B cell (primary cell): ENCODE measurements around the gene NDUFA13. TPM values are rescaled to one million over a fixed set of nuclear protein-coding genes. Genes with fewer than 3 reads are reported as not detected.

Source experiments
- ATAC-seq: fragments of 200-7000 bp; cut with Tn5 transposase; one replicate; pipeline ENCODE4 v1.10.0; 2021; ENCODE audit warnings: low read depth, mild to moderate bottlenecking, moderate number of reproducible peaks, moderate library complexity
- CTCF ChIA-PET: fragments of 350-600 bp; sonication (Branson Sonifier 250); formaldehyde crosslinking; loops from one replicate; lab custom pipeline; 2021; ENCODE audit warnings: antibody characterized with exemption, inconsistent platforms; lab: Charles Lee
- POLR2A ChIA-PET: fragments of 350-600 bp; sonication (Branson Sonifier 250); formaldehyde crosslinking; loops from one replicate; lab custom pipeline; 2021; ENCODE audit warnings: antibody characterized with exemption; lab: Charles Lee
- DNase-seq: peaks from one replicate; pipeline ENCODE4 v3.0.0; 2013
- H2AFZ ChIP-seq: 2 replicates; pipeline ENCODE4 v1.6.1; 2012; ENCODE audit warnings: mild to moderate bottlenecking, low read depth, low read length; ENCODE audit not compliant: insufficient read depth, poor library complexity, severe bottlenecking
- H3K27ac ChIP-seq, 2 donors: 1 replicate in 1 of 2; 2 replicates in 1 of 2; pipeline ENCODE4 v1.5.1; 2012 to 2013; ENCODE audit warnings: low read length in 2 of 2, mild to moderate bottlenecking in 2 of 2, moderate library complexity in 1 of 2
- H3K27me3 ChIP-seq, 4 experiments: fragments of 200-600 bp in 1 of 4; sonication (generic) in 1 of 4; replicated peaks in 1 of 4; 1 replicate in 2 of 4; 2 replicates in 2 of 4; pipeline versions ENCODE4 v1.6.1 to v1.7.0; 2013 to 2016; ENCODE audit warnings: low read length in 3 of 4, mild to moderate bottlenecking in 2 of 4, mixed read lengths in 1 of 4, moderate library complexity in 1 of 4; ENCODE audit not compliant: insufficient read depth in 4 of 4, control insufficient read depth in 3 of 4; ENCODE audit errors: control extremely low read depth in 1 of 4
- H3K36me3 ChIP-seq, 2 experiments: replicated peaks in 1 of 2; 1 replicate in 1 of 2; 2 replicates in 1 of 2; pipeline versions ENCODE4 v1.6.1 to v1.7.1; 2013; ENCODE audit warnings: low read length in 1 of 2; ENCODE audit not compliant: insufficient read depth in 2 of 2, control insufficient read depth in 1 of 2; ENCODE audit errors: control extremely low read depth in 1 of 2, extremely low read depth in 1 of 2
- H3K4me1 ChIP-seq, 2 donors: fragments of 200-600 bp in 1 of 2; sonication (generic) in 1 of 2; 1 replicate in 1 of 2; 2 replicates in 1 of 2; pipeline versions ENCODE4 v1.5.1 to v1.6.1; 2013 to 2017; ENCODE audit warnings: low read length in 2 of 2; ENCODE audit not compliant: control insufficient read depth in 2 of 2, insufficient read depth in 2 of 2
- H3K4me2 ChIP-seq: replicated peaks from 2 replicates; pipeline ENCODE3; 2012; ENCODE audit warnings: mild to moderate bottlenecking, low read depth, low read length; ENCODE audit not compliant: poor library complexity, severe bottlenecking
- H3K4me3 ChIP-seq, 5 experiments: fragments of 200-600 bp in 1 of 5; sonication (generic) in 1 of 5; 1 replicate in 3 of 5; 2 replicates in 2 of 5; pipeline versions ENCODE4 v1.5.1 to v1.7.0; 2011 to 2016; ENCODE audit warnings: low read length in 4 of 5, mild to moderate bottlenecking in 4 of 5, low read depth in 2 of 5, control low read depth in 1 of 5, moderate library complexity in 1 of 5; ENCODE audit not compliant: insufficient read depth in 1 of 5; ENCODE audit errors: control extremely low read depth in 1 of 5, extremely low read depth in 1 of 5
- H3K79me2 ChIP-seq: fragments of 200-600 bp; sonication (generic); one replicate; pipeline ENCODE4 v1.6.0; 2016; ENCODE audit warnings: low read length; ENCODE audit not compliant: control insufficient read depth, insufficient read depth
- H3K9ac ChIP-seq: fragments of 200-600 bp; sonication (generic); 2 replicates; pipeline ENCODE4 v1.6.1; 2017; ENCODE audit warnings: mild to moderate bottlenecking, low read length, moderate library complexity
- H3K9me3 ChIP-seq, 3 donors: one replicate each; pipeline versions ENCODE4 v1.6.1 to v1.7.1; 2013; ENCODE audit warnings: low read length in 2 of 3; ENCODE audit not compliant: control insufficient read depth in 2 of 3, insufficient read depth in 1 of 3; ENCODE audit errors: control extremely low read depth in 1 of 3
- H4K20me1 ChIP-seq: 2 replicates; pipeline ENCODE4 v1.6.0; 2012; ENCODE audit warnings: mild to moderate bottlenecking, low read length; ENCODE audit not compliant: insufficient read depth, control insufficient read depth, poor library complexity, severe bottlenecking
- H3K27ac Mint-ChIP-seq: one replicate; pipeline ENCODE4 v1.8.0; 2021; ENCODE audit warnings: mixed read lengths
- H3K27me3 Mint-ChIP-seq: one replicate; pipeline ENCODE4 v1.8.0; 2021; ENCODE audit warnings: mixed read lengths
- H3K4me1 Mint-ChIP-seq: one replicate; pipeline ENCODE4 v1.8.0; 2021; ENCODE audit warnings: mixed read lengths
- H3K4me3 Mint-ChIP-seq: one replicate; pipeline ENCODE4 v1.8.0; 2021; ENCODE audit warnings: mixed read lengths
- H3K9me3 Mint-ChIP-seq: one replicate; pipeline ENCODE4 v1.8.0; 2022; ENCODE audit warnings: mixed read lengths; ENCODE audit not compliant: insufficient read depth
- EZH2 ChIP-seq: IDR thresholded peaks from 2 replicates; pipeline ENCODE4 v1.6.1; 2012; ENCODE audit warnings: borderline replicate concordance, low read depth, mild to moderate bottlenecking, moderate library complexity, low read length; ENCODE audit not compliant: insufficient read depth, poor library complexity, severe bottlenecking
- WGBS: methylation state at CpG from one replicate; pipeline ENCODE4 v1.1.5; 2013; ENCODE audit warnings: missing lambda C conversion rate; ENCODE audit not compliant: insufficient coverage; 5-methylcytosine and 5-hydroxymethylcytosine counted together
- intact Hi-C: fragments of 100-400 bp; cut with micrococcal nuclease; formaldehyde crosslinking; loops from one replicate; pipeline ENCODE4 v1.10.0; 2022
- polyA plus RNA-seq: library from polyadenylated mRNA; depleted of rRNA; stranded (reverse); fragments of >200 nt; gene quantifications from 2 replicates; pipeline ENCODE4 v1.2.3, GENCODE V29; 2012
- total RNA-seq, 2 donors: library from RNA; stranded (reverse); fragments of 120-200 nt in 1 of 2; gene quantifications; 1 replicate in 1 of 2; 2 replicates in 1 of 2; pipeline versions ENCODE4 v1.2.3 to v1.2.4, GENCODE V29; 2013 to 2022
- TF ChIP-seq, protein P1 (sequence below): fragments of 200-600 bp; IDR thresholded peaks from one replicate; pipeline ENCODE4 v1.8.0; 2022; ENCODE audit warnings: antibody characterized with exemption, mild to moderate bottlenecking

Gene NDUFA13
- total and polyA plus RNA-seq, 2 donors (not counting 1 experiment from before 2014, with no cell fraction given) = 188 to 195 TPM

DNA sequence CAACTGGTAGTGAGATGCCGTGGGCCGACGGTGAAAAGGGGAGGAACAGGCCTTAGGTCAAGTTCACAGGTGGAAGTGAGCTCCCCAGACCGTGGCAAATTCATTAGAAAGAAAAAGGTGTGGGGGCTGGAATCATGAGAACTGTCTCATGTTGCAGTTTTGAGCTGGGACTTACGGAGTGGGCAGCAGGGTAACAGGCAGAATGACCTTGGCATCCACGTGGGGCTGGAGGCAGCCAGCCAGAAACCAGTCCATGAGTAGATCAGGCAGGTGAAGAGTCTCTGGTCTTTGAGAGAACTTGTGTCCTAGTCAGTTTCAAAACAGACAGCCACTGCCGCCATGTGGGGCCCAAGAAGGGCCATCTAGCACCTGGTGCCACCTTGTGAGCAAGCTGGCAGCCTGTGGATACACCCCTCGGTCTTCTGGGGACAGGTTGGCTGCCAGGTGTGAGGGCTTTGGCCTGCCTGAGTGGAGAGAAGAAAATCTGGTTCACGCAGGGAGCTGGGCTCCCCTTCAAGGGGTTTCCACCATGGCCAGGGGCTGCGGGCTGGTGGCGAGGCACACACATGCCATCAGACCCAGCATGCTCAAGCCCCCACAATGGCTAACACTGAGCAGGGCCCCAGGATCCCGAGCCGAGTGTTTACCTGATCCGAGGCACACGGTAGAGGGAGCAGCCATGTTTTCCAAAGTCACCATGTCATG lies 24.6 kb upstream of the NDUFA13 start:
- ChIA-PET CTCF (interaction anchor here (0.5 to 9.6 kb wide), 24 partner anchors 10 to 457 kb away, joined by 3 to 301 read pairs (median 5); partner anchors contain the start of genes GATAD2A, NDUFA13 and TSSK6), POLR2A (interaction anchor here (2.2 kb wide), 1 partner anchor 106 kb away, joined by 10 read pairs; no protein-coding TSS in a partner anchor)
- H3K36me3 ChIP-seq = peaks cover 0 to 45% of the 10 kb centered on the region in 2 experiments

More for the DNA sequence above, 24.6 kb upstream of the NDUFA13 start:
- peaks cover 74% of the 10 kb centered on the region for H3K79me2 ChIP-seq
- intact Hi-C loops = no loop called here
- H3K4me2 ChIP-seq = no peak overlapping the region
- H3K4me1 Mint-ChIP-seq = peaks cover 38% of the 10 kb centered on the region
- H3K4me3 ChIP-seq = no peak overlapping the region
- DNase-seq (no peak), ATAC-seq (no peak)
- no peak overlapping the region for H3K27ac Mint-ChIP-seq
- H3K9me3 ChIP-seq = no peaks in the 10 kb centered on the region
- 96% methylated on average over 15 of the region's 15 CpGs for WGBS
- no peak overlapping the region for H3K4me3 Mint-ChIP-seq
- no peaks in the 10 kb centered on the region for H3K27me3 ChIP-seq
- H3K9me3 Mint-ChIP-seq = no peaks in the 10 kb centered on the region
- H3K27ac ChIP-seq = no peak overlapping the region
- H3K9ac ChIP-seq = no peak overlapping the region
- H2AFZ ChIP-seq = no peak overlapping the region
- H3K4me1 ChIP-seq = peaks cover 27 to 35% of the 10 kb centered on the region in 2 donors
- TF ChIP-seq, protein P1, sequence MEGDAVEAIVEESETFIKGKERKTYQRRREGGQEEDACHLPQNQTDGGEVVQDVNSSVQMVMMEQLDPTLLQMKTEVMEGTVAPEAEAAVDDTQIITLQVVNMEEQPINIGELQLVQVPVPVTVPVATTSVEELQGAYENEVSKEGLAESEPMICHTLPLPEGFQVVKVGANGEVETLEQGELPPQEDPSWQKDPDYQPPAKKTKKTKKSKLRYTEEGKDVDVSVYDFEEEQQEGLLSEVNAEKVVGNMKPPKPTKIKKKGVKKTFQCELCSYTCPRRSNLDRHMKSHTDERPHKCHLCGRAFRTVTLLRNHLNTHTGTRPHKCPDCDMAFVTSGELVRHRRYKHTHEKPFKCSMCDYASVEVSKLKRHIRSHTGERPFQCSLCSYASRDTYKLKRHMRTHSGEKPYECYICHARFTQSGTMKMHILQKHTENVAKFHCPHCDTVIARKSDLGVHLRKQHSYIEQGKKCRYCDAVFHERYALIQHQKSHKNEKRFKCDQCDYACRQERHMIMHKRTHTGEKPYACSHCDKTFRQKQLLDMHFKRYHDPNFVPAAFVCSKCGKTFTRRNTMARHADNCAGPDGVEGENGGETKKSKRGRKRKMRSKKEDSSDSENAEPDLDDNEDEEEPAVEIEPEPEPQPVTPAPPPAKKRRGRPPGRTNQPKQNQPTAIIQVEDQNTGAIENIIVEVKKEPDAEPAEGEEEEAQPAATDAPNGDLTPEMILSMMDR = no peak
- no peak for TF ChIP-seq EZH2
- H4K20me1 ChIP-seq = peaks cover 7% of the 10 kb centered on the region
- H3K27me3 Mint-ChIP-seq = no peaks in the 10 kb centered on the region
